WI38 (cell line): ENCODE results near the gene OTULINL.
"Not testable (repeated sequence)": the region's sequence is repeated elsewhere in the genome, so short reads cannot be mapped to it uniquely, and the experiment has no call there.

Experiments
- H3K4me3 ChIP-seq: 2 replicates; pipeline ENCODE4 v1.5.1; 2011; ENCODE audit warnings: low read depth, mild to moderate bottlenecking, control low read depth, low read length
- CTCF ChIP-seq: IDR thresholded peaks from 2 replicates; pipeline ENCODE4 v1.5.1; 2012; ENCODE audit warnings: low read depth, mild to moderate bottlenecking, control low read depth, low read length

The OTULINL gene

GRCh38 chr5:14552017-14552416, 29.6 kb upstream of the OTULINL start:
- no peak for TF ChIP-seq CTCF
- H3K4me3 ChIP-seq = no peak overlapping the region

- not testable (repeated sequence) for H3K4me3 ChIP-seq
These were observed 27.3 kb upstream of the OTULINL start for GRCh38 chr5:14554288-14554687.

- no peak for TF ChIP-seq CTCF
- H3K4me3 ChIP-seq = no peak overlapping the region
These were observed 25.6 kb upstream of the OTULINL start for GRCh38 chr5:14556015-14556414.

- H3K4me3 ChIP-seq = no peak overlapping the region
These were observed 24.3 kb upstream of the OTULINL start for GRCh38 chr5:14557203-14557770.

GRCh38 chr5:14557791-14558415, 23.7 kb upstream of the OTULINL start:
- no peak overlapping the region for H3K4me3 ChIP-seq
- TF ChIP-seq CTCF = no peak

More at GRCh38 chr5:14557203-14557770, 24.3 kb upstream of the OTULINL start:
- no peak for TF ChIP-seq CTCF

GRCh38 chr5:14560091-14560595, 21.4 kb upstream of the OTULINL start:
- no peak for TF ChIP-seq CTCF
- H3K4me3 ChIP-seq = no peak overlapping the region

GRCh38 chr5:14561741-14562140, 19.9 kb upstream of the OTULINL start:
- no peak overlapping the region for H3K4me3 ChIP-seq
- TF ChIP-seq CTCF = no peak
